ENCODE measurements around the gene PLCB1.

PLCB1 gene

DNA sequence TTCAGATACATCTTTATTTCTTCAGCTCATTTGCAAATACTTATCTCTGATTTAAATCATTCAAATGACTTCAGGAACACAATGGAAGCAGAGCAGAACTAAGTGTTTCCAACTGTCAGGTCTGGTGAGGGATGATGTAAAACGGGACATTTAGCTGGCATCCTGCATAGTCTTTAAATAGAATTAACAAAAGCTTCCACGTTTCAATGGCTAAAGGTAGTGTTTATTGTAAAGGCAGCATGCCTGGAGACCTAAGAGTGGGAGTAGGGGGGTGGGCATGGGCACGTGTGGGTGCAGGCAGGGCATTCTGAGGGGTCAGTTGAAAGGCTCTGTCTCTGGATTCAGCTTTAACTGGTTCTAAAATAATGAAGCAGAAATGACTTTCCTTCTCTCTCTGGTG, 174.9 kb downstream of the PLCB1 start:
- no peak for DNase-seq

DNA sequence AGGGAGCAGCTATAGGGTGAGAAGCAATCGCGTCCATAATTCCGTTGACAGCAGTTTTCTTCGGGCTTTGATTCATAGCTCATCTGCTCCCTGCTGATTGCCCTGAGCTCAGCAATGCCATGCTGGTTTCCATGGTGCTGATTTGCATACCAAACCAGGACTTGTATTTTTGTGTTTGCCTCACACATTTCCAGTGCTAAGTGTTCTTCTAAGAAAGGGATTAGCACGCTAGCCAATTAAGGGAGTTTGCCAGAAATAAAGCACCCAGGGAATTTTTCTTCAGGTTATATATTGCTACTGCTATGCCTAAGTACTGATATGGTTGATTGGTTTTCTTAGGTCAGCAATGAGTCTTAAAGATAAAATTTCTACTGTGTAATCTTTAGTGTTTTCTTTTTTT, 177.6 kb downstream of the PLCB1 start:
- DNase-seq, result no peak

DNA sequence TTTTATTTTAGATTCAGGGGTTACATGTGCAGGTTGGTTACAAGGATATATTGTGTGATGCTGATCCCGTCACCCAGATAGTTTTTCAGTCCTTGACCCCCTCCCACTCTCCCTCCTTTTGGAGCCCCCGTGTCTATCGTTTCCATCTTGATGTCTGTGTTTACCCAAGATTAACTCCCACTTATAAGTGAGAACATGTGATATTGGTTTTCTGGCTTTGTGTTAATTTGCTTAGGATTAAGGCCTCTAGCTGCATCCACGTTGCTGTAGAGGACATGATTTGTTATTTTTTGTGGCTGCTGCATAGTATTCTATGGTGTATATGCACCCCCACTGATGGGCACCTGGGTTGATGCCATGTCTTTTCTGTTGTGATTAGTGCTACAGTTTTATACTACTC, 178.6 kb downstream of the PLCB1 start:
- no peak for DNase-seq

DNA sequence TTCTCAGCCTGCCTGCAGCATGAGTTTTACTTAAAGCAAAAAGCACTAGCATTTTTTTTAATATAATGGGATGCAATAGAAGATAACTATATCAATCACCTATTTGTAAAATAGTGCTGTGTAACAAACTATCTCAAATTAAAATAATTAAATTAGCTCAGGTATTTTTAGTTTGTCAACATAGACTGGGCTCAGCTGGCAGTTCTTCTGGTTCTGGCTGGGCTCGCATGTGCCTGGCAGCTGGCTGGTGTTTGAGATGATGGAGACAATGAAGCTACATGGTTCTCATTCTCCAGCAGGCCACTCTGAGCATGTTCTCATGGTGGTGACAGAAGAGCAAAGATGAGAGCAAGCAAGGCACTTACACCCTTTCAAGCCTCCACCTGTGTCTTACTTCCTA, 181.0 kb downstream of the PLCB1 start:
- DNase-seq, result no peak

DNA sequence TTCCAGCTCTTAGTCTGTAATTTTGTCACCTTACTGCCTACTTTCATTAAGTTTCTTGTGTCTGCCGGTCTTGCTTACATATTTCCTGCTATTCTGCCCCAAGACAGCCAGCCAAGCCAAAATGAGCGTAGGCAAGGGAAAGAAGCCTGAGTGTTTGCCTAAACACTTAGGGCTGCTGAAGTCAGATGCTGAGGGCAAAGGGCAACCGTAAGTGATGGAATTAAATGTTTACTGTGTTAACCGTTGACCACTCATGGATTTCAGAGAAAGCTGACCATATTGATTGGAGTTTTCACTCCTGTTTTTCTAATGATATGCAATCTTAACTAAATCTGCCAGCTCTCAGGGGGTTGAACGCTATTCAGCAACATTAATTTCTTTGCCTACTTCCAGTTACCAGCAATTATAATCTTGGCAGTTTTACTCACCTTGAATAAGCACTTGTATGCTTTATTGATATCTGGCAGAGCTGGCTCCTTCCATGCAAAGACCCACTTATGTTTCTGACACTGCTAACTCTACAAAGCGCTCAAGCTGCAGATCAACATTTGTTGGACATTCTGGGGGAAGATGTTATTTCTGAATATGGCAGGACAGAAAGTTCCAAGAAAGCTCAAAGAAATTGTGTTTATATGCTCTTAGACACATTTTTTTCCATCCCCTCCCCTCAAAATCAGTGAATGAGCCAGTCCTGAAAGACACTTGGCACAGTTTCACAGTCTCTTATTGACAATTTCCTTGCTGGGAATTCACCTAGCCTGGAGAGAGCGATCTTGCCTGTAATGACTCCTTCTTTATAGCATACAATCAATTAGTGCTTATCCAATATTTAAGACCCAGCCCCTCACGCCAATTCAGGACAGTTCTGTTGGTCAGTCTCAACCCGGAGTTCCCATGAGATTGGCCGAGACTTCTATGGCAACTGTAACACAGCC, 183.8 kb downstream of the PLCB1 start:
- DNase-seq, result no peak

DNA sequence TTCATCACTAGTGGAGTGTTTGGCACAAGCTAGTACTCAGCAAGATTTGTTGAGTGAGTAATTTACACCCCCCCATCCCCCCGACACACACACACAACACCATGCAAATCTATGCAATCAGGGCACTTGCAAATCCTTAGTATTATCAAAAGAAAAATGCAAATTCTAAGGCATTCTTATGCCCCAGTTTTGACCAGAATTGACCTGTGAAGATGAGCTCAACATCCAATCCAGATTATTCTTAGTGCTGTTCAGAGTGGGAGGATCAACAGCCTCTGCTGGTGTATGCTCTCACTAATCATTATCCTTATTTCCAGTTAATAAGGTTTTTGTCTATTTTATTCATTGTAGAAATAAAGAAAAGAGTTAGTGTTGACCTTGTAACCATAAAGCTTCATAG, 185.4 kb downstream of the PLCB1 start:
- DNase-seq, result no peak

DNA sequence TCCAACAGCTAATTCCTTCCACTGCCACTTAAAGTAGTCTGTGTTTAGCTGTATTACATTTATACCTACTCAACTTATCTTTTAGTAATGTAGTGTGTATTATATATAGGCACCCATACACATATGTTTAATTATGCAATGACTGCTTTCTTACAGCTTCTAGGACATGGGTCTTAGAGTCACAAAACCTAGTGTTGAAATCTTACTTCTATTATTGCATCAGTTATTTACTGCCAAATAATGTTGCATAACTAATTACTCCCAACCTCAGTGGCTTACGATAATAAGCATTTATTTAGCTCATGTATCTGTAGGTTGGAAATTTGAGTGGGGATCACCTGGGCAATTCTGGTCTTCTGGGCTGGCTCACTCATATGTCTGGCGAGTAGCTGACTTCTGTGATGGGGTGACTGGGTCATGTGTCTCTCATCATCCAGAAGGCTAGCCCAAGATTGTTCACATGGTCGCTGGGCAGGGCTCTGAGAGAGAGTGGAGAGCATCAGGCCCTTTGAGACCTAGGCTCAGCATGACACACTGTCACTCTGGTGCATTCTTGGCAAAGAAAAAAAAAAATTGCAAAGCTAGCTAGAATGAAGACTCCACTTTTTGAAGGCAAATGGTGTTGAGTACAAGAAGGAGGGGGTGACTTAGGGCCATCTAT, 187.0 kb downstream of the PLCB1 start:
- no peak for DNase-seq

DNA sequence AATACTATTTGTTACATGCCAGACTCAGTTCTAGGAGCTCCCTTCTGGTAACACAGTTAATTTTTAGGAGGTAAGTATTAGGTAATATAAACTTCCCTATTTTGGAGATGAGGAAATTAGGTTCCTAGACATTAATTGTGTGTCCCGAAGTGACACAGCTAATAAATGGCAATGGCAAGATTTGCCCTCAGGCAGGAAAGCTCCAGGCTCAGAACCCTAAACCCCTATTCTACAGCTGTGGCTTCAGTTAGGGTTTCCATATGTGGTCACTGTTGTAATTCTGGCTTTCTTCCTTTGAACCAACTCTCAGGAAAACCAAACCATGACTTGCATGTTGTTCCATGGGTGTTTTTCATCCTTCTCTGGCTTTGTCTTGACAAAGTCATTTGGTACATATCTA, 188.2 kb downstream of the PLCB1 start:
- DNase-seq, result no peak

DNA sequence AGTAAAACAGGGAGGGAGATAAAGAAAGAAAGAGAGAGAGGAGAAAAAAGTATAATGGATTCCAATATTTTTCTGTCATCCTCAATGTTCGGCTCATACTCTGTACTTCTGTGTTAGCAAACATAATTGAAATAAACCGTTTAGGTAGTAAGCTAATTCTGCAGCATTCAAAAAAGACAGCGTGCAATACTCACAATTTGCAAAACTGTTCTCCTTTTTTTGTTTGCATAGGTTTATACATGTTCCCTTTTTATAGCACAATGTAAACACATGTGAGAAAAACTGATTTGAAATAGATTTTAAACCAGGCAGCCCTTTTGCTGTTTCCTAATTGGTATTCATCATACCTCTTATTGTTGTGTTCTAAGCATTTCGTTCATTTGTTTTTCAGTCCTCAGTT, 188.9 kb downstream of the PLCB1 start:
- DNase-seq, result no peak

DNA sequence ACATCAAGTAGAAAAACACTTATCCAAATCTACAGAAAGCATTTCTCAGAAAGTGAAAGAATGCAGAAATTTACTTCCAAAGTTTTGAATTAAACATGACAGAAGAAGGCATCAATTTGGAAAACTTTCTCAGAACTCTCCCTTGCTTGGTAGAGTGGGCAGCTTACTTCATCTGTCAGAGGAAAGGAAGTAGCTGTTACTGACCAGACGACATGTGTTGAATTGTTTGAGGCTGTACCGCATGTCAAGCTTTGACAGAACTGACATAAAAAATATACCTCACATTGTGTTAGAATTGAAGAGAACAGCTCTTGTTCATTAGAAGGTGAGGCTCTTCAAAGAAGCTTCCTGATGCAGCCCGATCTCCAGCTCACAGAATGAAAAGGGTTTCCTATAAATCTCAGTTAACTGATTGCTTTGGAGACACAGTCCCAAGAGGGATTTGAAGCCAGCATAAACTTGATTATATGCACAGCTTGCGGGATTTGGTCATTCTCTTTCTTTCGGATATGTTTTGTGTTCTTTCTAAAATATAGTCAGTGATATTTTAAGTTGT, 190.7 kb downstream of the PLCB1 start:
- no peak for DNase-seq

DNA sequence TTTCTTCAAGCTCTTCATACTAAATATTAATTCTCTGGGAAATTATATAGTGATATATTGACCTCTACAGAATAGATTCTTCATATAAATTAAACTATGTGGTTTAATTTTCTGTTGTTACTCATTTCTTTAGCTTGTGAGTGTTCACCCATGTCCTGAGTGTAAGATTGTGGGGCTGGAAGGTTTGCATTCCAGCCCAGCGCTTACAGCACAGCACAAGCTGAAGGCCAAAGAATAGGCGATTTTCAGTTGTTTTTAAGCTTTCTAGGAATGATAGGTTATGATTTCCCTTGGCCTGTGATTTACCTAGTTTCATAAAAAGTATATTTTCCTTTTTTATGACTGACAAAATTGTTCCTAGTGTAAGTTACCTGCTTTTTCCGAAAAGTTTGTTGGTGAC, 194.1 kb downstream of the PLCB1 start:
- DNase-seq, result no peak

DNA sequence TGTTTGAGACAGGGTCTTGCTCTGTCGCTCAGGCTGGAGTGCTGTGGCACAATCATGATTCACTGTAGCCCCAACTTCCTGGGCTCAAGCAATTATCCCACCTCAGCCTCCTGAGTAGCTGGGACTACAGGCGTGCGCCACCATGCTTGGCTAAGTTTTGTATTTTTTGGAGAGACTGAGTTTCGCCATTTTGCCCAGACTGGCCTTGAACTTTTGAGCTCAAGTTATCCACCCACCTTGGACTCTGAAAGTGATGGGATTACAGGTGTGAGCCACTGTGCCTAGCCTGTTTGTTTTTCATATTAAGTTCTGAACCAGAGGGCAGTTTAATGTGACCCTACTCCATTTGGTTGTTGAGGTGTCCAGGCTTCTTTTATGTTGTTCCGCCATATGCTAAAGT, 194.8 kb downstream of the PLCB1 start:
- DNase-seq, result no peak

DNA sequence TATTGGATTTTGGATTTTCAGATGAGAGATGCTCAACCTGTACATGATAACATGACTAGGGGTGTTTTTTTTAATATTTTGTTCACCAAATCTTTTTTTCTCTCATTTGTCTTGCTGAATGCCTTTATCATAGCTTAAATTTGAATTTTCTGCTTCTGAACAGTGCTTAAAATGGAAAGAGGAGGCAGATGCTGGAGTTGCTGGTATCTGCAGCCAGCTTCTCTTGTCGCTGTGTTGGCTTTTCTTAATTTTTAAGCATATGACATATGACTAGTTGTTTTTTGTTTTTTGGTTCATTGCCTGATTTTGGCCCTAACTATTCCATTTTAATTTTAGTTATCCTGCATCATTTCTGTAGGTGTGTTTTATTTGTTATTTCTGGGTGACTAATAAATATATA, 196.1 kb downstream of the PLCB1 start:
- DNase-seq, result no peak

DNA sequence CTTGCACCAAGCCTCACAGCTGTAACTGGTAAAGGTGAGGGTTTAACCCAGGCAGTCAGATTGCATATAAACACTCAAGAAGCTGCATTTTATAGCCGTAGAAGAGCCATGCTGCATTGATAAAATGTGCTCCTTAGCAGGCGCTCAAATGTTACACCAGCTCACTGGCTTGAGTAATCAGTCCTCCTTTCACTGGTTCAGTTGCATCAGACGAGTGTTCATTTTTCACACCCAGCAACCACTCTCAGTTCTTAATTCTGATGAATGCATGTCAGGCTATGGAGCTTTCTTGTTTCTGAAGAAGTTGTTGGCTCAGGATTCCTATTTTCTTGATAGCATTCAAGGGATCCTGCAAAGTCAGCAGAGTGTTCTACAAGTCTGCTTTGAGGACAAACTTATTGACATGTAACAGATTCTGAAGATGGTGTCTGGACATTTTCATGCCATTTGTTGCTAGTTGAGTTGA, 198.3 kb downstream of the PLCB1 start:
- no peak for DNase-seq

DNA sequence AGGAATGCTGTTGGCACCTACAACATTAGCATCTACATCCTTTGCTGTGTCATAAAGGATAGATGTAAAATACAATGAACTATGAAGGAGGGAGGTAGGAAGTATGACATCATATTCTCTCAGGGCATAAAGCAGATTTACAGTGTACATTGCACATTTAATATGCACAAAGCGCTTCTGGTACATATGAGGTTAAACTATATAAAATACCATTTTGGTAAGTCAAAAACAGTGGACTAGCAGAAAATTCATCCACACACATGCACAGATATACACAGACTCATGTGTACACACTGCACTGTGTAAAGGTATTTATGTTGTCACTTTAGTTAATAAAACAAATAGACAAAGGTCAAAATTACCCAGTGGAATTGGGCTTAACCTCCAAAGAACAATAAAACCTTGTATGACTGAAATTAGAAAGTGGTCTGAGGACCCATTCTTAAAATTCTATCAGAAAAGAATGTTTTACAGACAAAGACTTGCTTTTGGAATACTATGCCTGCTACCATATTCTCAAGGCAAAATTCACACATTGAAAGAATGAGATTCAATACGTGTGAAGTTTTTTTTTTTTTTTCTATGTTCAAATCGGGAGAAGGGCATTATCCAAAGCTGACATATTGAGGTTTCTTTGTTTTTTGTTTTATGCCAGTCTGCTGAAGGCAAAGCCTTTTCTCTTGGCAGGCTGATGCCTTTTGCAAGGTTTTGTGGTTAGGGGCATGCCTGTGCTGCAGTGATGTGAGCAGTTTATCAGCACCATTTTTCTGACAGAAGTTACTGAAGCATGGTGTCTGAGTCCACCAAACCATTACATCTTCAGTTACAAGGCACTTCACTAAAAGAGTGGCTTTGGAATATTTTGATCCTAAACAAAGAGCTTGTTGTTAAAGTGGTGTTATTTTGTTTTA, 199.0 kb downstream of the PLCB1 start:
- DNase-seq, result no peak

DNA sequence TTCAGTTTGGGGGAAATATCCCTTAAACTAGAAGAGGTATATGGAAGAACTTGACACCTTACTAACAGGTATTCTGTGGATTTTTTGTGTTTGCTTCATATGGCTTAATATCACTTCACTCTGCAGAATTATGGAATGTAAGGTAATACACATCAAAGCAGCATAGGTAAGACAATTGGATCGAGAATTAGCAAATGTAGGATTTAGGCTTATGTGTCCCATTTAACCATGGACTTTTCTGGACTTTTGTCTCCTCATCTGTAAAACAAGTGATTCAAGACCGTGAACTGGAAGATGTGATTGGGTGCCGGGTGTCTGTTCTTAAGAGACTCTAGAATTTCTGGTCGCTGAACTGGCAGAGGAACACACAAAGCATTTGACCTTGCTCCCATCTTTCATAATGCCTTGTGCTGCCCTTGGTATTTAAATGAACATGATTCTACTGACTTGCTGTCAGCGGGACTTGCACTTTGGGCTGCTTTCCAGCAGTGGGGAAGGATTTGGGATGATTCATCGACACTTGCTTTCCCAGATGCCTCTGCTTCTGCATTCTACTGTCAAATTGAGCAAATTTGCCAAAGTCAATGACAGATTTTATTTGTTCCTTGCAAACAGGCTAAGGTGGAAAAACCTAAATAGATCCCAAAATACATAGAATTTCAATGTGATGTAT, 199.8 kb downstream of the PLCB1 start:
- no peak for DNase-seq

DNA sequence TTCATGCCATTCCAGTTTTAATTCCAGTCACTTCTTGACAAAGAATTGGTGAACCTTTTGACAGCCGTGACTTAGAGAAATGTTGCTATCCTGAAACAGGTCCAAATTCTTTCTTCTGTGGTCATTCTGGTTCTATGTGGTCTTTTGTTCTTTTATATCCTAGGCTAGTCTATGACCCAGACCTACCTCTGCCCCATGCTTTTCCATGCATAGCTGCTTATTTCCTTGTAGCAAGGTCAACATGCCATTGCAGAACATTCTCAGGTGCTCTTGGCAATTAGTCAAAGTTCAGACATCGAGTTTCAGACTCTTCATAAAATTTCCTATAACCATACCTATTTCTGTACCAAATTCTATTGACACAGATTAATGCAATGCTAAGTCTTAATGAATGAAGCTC, 202.6 kb downstream of the PLCB1 start:
- no peak for DNase-seq

DNA sequence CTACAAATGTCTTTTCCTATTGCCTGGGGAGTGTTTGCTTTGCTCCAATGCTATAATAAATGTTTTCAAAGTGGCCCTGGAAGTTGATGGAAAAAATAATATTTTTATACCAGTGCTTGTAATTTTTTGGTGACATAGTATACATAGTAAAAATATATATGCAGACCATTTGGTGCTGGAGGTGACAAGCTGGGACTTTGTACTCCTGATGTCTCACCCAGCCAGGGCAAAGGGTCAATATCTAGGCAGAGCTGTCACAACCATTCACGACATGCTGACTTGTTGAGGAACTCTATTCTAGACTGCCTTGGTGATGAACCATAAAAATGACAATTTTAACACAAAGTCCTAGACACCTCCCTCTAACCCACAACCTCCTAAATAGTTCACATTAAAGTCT, 203.0 kb downstream of the PLCB1 start:
- DNase-seq, result no peak

DNA sequence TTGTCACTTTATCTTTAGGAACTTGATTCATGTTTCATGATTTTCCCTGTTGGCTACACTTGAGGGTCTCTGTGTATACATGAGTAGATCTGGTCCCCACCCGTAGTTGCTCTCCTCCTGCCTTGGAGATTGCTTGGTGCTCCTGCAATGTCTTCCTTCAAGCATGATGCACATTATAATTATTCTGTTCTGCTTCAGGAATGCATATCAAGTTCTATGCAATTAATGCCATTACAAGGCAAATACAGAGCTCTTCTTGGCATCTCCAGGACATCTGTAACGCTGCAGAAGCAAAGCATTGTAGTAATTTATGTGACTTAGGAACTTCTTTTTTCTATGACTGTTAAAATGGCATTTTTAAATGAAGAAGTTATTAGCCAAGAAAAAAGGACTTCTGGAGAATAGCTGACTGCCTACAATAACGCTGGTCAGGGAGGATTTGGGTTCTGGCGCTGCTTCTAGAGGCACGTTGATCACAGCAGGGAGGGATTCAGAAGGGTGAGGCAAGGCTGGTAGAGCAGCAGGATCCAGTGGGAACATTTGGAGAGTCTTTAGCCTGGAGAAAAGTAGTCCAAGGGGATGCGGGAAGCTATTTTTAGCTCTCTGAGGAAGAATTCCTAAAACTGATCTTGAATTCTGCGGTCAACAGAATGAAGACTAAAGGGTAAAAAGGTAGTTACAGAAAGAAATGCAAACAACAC, 203.6 kb downstream of the PLCB1 start:
- no peak for DNase-seq

DNA sequence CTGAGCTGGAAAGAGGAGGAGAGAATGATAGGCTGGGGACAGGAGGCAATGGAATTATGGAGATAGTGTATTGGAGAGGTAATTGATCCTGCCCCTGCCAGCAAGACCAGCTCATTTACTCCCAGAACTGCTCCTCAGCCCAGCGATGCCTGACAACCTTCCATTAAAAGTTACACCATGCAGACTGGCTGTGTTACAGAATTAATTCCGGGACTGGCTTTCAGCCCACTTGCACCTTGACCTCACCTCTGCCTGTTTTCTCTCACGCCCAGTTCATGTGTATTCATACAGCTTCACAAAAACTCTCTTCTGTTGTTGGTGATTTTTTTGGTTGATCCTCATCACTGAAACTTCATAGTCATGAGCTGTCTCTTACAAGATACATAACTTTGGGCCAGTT, 207.3 kb downstream of the PLCB1 start:
- no peak for DNase-seq

DNA sequence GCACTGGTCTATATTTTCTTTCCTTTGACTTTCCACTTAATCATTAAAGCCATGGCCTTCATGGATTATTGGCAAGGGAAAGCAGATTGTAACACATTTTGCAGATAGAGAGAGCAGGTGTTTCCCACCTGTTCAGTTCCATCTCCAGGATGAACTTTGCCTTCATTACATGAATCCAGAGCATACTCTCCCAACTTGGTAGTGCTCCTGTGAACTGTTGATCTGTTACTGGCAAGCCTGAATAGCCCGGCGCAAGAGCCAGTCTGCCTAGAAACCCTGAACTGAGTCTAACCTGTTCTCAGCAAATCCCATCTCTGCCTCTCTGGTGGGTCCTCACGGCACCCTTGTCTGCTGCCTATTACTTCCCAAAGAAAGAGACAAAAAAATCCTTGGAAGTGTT, 210.3 kb downstream of the PLCB1 start:
- no peak for DNase-seq

DNA sequence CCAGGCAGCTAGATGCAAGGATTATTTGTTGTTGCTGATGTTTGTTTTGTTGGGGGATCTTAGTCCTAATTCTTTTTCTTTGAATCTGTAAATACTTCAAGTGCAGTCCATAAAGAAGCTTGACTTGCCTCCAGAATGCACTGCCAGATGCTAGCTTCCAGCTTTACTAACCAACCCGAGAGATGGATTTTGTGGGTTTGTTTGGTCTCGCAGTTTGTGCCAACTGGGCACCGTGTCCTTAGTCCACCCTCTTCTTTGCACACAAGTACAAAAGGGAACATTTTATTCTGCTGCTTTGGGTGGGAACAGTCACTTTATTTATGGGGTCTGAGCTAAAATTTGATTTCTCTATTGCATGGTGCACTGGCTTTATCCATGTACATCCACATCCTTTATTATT, 212.0 kb downstream of the PLCB1 start:
- DNase-seq, result no peak

Data from SIG-M5 (cell line).